GM23338 (cell line): ENCODE results near the gene KDSR. TPM values are rescaled to one million over a fixed set of nuclear protein-coding genes. Genes with fewer than 3 reads are reported as not detected.

Source experiments
- ATAC-seq: fragments of 200-7000 bp; cut with Tn5 transposase; 3 replicates; pipeline ENCODE4 v1.9.1; 2020
- DNase-seq: peaks from one replicate; pipeline ENCODE4 v3.0.0-alpha.2; 2015; ENCODE audit warnings: low spot score
- H2AFZ ChIP-seq: fragments of 200-600 bp; sonication (generic); 2 replicates; pipeline ENCODE4 v1.8.0; 2016; ENCODE audit warnings: antibody characterized with exemption, mild to moderate bottlenecking, moderate library complexity
- H3F3A ChIP-seq: fragments of 200-600 bp; sonication (generic); replicated peaks from 2 replicates; pipeline ENCODE4 v1.8.0; 2017; ENCODE audit warnings: antibody characterized with exemption, mixed run types, low read depth
- H3K27ac ChIP-seq: fragments of 200-600 bp; sonication (generic); 2 replicates; pipeline ENCODE4 v1.6.1; 2016; ENCODE audit warnings: low read depth
- H3K27me3 ChIP-seq: fragments of 200-600 bp; sonication (generic); 2 replicates; pipeline ENCODE4 v1.8.0; 2016; ENCODE audit warnings: mild to moderate bottlenecking, mixed run types, moderate library complexity; ENCODE audit not compliant: insufficient read depth
- H3K36me3 ChIP-seq: fragments of 200-600 bp; sonication (generic); 2 replicates; pipeline ENCODE4 v1.8.0; 2016; ENCODE audit warnings: mild to moderate bottlenecking; ENCODE audit not compliant: insufficient read depth
- H3K4me1 ChIP-seq: fragments of 200-600 bp; sonication (generic); 2 replicates; pipeline ENCODE4 v1.8.0; 2016; ENCODE audit warnings: mild to moderate bottlenecking, moderate library complexity; ENCODE audit not compliant: insufficient read depth
- H3K4me2 ChIP-seq: fragments of 200-600 bp; sonication (generic); 2 replicates; pipeline ENCODE4 v1.7.1; 2017; ENCODE audit warnings: mixed run types
- H3K4me3 ChIP-seq: fragments of 200-600 bp; sonication (generic); 2 replicates; pipeline ENCODE4 v1.6.1; 2016; ENCODE audit warnings: mixed run types
- H3K79me2 ChIP-seq: fragments of 200-600 bp; sonication (generic); replicated peaks from 2 replicates; pipeline ENCODE4 v1.8.0; 2017; ENCODE audit warnings: mild to moderate bottlenecking; ENCODE audit not compliant: insufficient read depth
- H3K9me2 ChIP-seq: fragments of 200-600 bp; sonication (generic); 2 replicates; pipeline ENCODE4 v1.8.0; 2017; ENCODE audit not compliant: insufficient read depth
- H4K20me1 ChIP-seq: fragments of 200-600 bp; sonication (generic); replicated peaks from 2 replicates; pipeline ENCODE4 v1.8.0; 2017; ENCODE audit warnings: mild to moderate bottlenecking; ENCODE audit not compliant: insufficient read depth
- H3K27ac Mint-ChIP-seq: 2 replicates; pipeline ENCODE4 v1.8.0; 2020; ENCODE audit warnings: inconsistent platforms, mild to moderate bottlenecking, moderate library complexity, mixed read lengths
- H3K27me3 Mint-ChIP-seq: 3 replicates; pipeline ENCODE4 v1.8.0; 2022; ENCODE audit warnings: low read depth, mild to moderate bottlenecking, moderate library complexity, mixed read lengths, inconsistent platforms; ENCODE audit not compliant: insufficient read depth, poor library complexity
- H3K36me3 Mint-ChIP-seq: 3 replicates; pipeline ENCODE4 v1.8.0; 2021; ENCODE audit warnings: low read depth, mild to moderate bottlenecking, inconsistent platforms, moderate library complexity, mixed read lengths
- H3K4me1 Mint-ChIP-seq: 3 replicates; pipeline ENCODE4 v1.8.0; 2020; ENCODE audit warnings: mild to moderate bottlenecking, inconsistent platforms, mixed read lengths
- H3K4me3 Mint-ChIP-seq: 3 replicates; pipeline ENCODE4 v1.8.0; 2021; ENCODE audit warnings: moderate library complexity, mild to moderate bottlenecking, inconsistent platforms, mixed read lengths
- H3K9me3 Mint-ChIP-seq: 3 replicates; pipeline ENCODE4 v1.8.0; 2020; ENCODE audit warnings: moderate library complexity, mild to moderate bottlenecking, inconsistent platforms, mixed read lengths
- CREB1 ChIP-seq: fragments of 250-450 bp; sonication (Bioruptor Pico); IDR thresholded peaks from 2 replicates; pipeline ENCODE4 v1.5.0; 2020; ENCODE audit warnings: low read depth, mild to moderate bottlenecking, moderate library complexity
- CTCF ChIP-seq, 2 experiments: fragments of 200-600 bp in 1 of 2; sonication (generic) in 1 of 2; conservative IDR thresholded peaks; 2 replicates each; pipeline versions ENCODE4 v1.5.1 to v1.6.1; 2016 to 2017; ENCODE audit warnings: antibody characterized with exemption in 2 of 2, low read depth in 2 of 2, mild to moderate bottlenecking in 2 of 2, moderate library complexity in 1 of 2
- ETS1 ChIP-seq: IDR thresholded peaks from 2 replicates; pipeline ENCODE4 v1.6.1; 2016; ENCODE audit warnings: antibody characterized with exemption
- EZH2 ChIP-seq: fragments of 200-600 bp; sonication (generic); IDR thresholded peaks from one replicate; pipeline ENCODE4 v1.8.0; 2017; ENCODE audit warnings: antibody characterized with exemption, mild to moderate bottlenecking, low read depth; ENCODE audit not compliant: unreplicated experiment
- JUNB ChIP-seq: IDR thresholded peaks from one replicate; pipeline ENCODE4 v1.6.1; 2016; ENCODE audit warnings: antibody characterized with exemption; ENCODE audit not compliant: unreplicated experiment
- NANOG ChIP-seq: IDR thresholded peaks from 2 replicates; pipeline ENCODE4 v1.6.1; 2016; ENCODE audit warnings: antibody characterized with exemption, borderline replicate concordance
- POLR2AphosphoS5 ChIP-seq: IDR thresholded peaks from 2 replicates; pipeline ENCODE4 v1.6.1; 2016; ENCODE audit warnings: antibody characterized with exemption, low read depth
- STAT1 ChIP-seq: IDR thresholded peaks from one replicate; pipeline ENCODE4 v1.6.1; 2016; ENCODE audit warnings: antibody characterized with exemption; ENCODE audit not compliant: unreplicated experiment
- ZNF331 ChIP-seq: fragments of 250-450 bp; sonication (Bioruptor Pico); IDR thresholded peaks from 2 replicates; pipeline ENCODE4 v1.5.0; 2020; ENCODE audit warnings: low read depth, mild to moderate bottlenecking, moderate library complexity
- polyA plus RNA-seq: library from polyadenylated mRNA; unstranded; fragments of >200 nt; fragmentation: Nextera tagmentation; extraction: Ambion mirVana; gene quantifications from 2 replicates; pipeline ENCODE4 v1.2.1, GENCODE V29; 2016
- total RNA-seq: library from RNA; depleted of rRNA; stranded (reverse); fragments of >200 nt; shearing (Covaris generic); gene quantifications from 2 replicates; pipeline ENCODE4 v1.2.3, GENCODE V29; 2014
- TF ChIP-seq, protein P1 (sequence below): IDR thresholded peaks from one replicate; pipeline ENCODE4 v1.6.1; 2018; ENCODE audit warnings: antibody characterized with exemption; ENCODE audit not compliant: unreplicated experiment

The KDSR gene
- total and polyA plus RNA-seq, 2 experiments from 2014 or later, result 23.7 to 36.3 TPM

- Histone ChIP-seq H3K4me1 (peaks cover 25% of the 10 kb centered on the region), H3K4me2 (no peak overlapping the region), H2AFZ (peak overlapping the region; percentile 19; the same call in 1 of the 2 replicates), H3K27ac (no peak overlapping the region), H4K20me1 (no peaks in the 10 kb centered on the region), H3K9me2 (no peaks in the 10 kb centered on the region), H3K79me2 (no peaks in the 10 kb centered on the region), H3K4me3 (no peak overlapping the region), H3K36me3 (no peaks in the 10 kb centered on the region), H3K27me3 (peaks cover 39% of the 10 kb centered on the region), H3F3A (peaks cover 7% of the 10 kb centered on the region; the same call in 1 of the 2 replicates)
- no peak for TF ChIP-seq POLR2AphosphoS5
- TF ChIP-seq, protein P1, sequence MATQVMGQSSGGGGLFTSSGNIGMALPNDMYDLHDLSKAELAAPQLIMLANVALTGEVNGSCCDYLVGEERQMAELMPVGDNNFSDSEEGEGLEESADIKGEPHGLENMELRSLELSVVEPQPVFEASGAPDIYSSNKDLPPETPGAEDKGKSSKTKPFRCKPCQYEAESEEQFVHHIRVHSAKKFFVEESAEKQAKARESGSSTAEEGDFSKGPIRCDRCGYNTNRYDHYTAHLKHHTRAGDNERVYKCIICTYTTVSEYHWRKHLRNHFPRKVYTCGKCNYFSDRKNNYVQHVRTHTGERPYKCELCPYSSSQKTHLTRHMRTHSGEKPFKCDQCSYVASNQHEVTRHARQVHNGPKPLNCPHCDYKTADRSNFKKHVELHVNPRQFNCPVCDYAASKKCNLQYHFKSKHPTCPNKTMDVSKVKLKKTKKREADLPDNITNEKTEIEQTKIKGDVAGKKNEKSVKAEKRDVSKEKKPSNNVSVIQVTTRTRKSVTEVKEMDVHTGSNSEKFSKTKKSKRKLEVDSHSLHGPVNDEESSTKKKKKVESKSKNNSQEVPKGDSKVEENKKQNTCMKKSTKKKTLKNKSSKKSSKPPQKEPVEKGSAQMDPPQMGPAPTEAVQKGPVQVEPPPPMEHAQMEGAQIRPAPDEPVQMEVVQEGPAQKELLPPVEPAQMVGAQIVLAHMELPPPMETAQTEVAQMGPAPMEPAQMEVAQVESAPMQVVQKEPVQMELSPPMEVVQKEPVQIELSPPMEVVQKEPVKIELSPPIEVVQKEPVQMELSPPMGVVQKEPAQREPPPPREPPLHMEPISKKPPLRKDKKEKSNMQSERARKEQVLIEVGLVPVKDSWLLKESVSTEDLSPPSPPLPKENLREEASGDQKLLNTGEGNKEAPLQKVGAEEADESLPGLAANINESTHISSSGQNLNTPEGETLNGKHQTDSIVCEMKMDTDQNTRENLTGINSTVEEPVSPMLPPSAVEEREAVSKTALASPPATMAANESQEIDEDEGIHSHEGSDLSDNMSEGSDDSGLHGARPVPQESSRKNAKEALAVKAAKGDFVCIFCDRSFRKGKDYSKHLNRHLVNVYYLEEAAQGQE, result no peak
- TF ChIP-seq JUNB, result no peak
- TF ChIP-seq NANOG, result no peak
- TF ChIP-seq ETS1, result no peak
- no peak for TF ChIP-seq STAT1
- TF ChIP-seq EZH2, result no peak
- no peak for TF ChIP-seq CTCF (conservative IDR thresholded peaks at IDR 0.05; ENCODE audit: low read depth in 2 of 2)
- no peak for TF ChIP-seq ZNF331 (CRISPR knock-in tag)
- no peak for TF ChIP-seq CREB1 (CRISPR knock-in tag)
- Mint-ChIP-seq H3K4me3 (no peak overlapping the region), H3K27me3 (peaks cover 31% of the 10 kb centered on the region), H3K9me3 (no peaks in the 10 kb centered on the region; the same call in 2 of the 3 replicates), H3K4me1 (peaks cover 25% of the 10 kb centered on the region), H3K27ac (no peak overlapping the region), H3K36me3 (no peaks in the 10 kb centered on the region; the same call in 2 of the 3 replicates)
- no peak for ATAC-seq
- no peak for DNase-seq
These were observed 44.8 kb downstream of the KDSR start for GRCh38 chr18:63322206-63322605.
